Peyer's patch (tissue), 4 donors: ENCODE results near the gene OVOL3.

ENCODE experiments used
- CTCF ChIP-seq, 6 experiments: fragments of 450-650 bp in 4 of 6; fragments of 200-600 bp in 2 of 6; sonication (generic) in 1 of 6; IDR thresholded peaks; one replicate each; pipeline ENCODE4 v1.5.1; 2017 to 2019; ENCODE audit warnings: antibody characterized with exemption in 6 of 6, mild to moderate bottlenecking in 3 of 6, moderate library complexity in 1 of 6
- POLR2A ChIP-seq, 2 donors: fragments of 450-650 bp; IDR thresholded peaks; one replicate each; pipeline ENCODE4 v1.5.1; 2017; ENCODE audit warnings: antibody characterized with exemption in 2 of 2, mild to moderate bottlenecking in 2 of 2, moderate library complexity in 2 of 2

GRCh38 chr19:36152019-36152351 is 41.0 kb downstream of the OVOL3 start:
- no peak for TF ChIP-seq CTCF (IDR thresholded peaks at IDR 0.05)
- no peak for TF ChIP-seq POLR2A (IDR thresholded peaks at IDR 0.05)
